ENCODE results near the gene TAS2R50. TPM values are rescaled to one million over a fixed set of nuclear protein-coding genes. Genes with fewer than 3 reads are reported as not detected.

Gene TAS2R50
- total RNA-seq, 2 donors from 2014 or later = 2.7 TPM; not detected in 1

GRCh38 chr12:10968765-10969456, 17.8 kb downstream of the TAS2R50 start:
- intact Hi-C loops (cut with DNase I) = no loop called here
- TF ChIP-seq CTCF (IDR thresholded peaks at IDR 0.05) (no peak), POLR2A (IDR thresholded peaks at IDR 0.05) (no peak), POLR2AphosphoS5 (IDR thresholded peaks at IDR 0.05) (no peak)
- no peak overlapping the region for H3K4me3 ChIP-seq
- no peaks in the 10 kb centered on the region for H3K27me3 ChIP-seq (replicated peaks; ENCODE audit: insufficient read depth)
- peak; percentile 35 for DNase-seq (ENCODE audit: low spot score)
- H3K9me3 ChIP-seq = no peaks in the 10 kb centered on the region
- H3K27ac ChIP-seq = no peak overlapping the region
- H3K36me3 ChIP-seq = no peaks in the 10 kb centered on the region
- no peaks in the 10 kb centered on the region for H3K4me1 ChIP-seq (replicated peaks)
- whole genome bisulfite sequencing = 76% methylated on average over 15 of the region's 15 CpGs

GRCh38 chr12:10967409-10967808, 19.3 kb downstream of the TAS2R50 start:
- TF ChIP-seq POLR2AphosphoS5 (IDR thresholded peaks at IDR 0.05) = no peak
- TF ChIP-seq POLR2A (IDR thresholded peaks at IDR 0.05) = no peak
- no peak for TF ChIP-seq CTCF (IDR thresholded peaks at IDR 0.05)
- no peaks in the 10 kb centered on the region for H3K4me1 ChIP-seq (replicated peaks)
- intact Hi-C loops (cut with DNase I) = no loop called here
- no peaks in the 10 kb centered on the region for H3K9me3 ChIP-seq
- 59% methylated on average over 2 of the region's 2 CpGs for WGBS
- H3K27ac ChIP-seq = no peak overlapping the region
- H3K4me3 ChIP-seq = no peak overlapping the region
- no peak for DNase-seq (ENCODE audit: low spot score)
- no peaks in the 10 kb centered on the region for H3K27me3 ChIP-seq (replicated peaks; ENCODE audit: insufficient read depth)
- H3K36me3 ChIP-seq = no peaks in the 10 kb centered on the region

GRCh38 chr12:10966314-10966713, 20.4 kb downstream of the TAS2R50 start:
- no peaks in the 10 kb centered on the region for H3K9me3 ChIP-seq
- no peaks in the 10 kb centered on the region for H3K27me3 ChIP-seq (replicated peaks; ENCODE audit: insufficient read depth)
- TF ChIP-seq CTCF (IDR thresholded peaks at IDR 0.05) (no peak), POLR2AphosphoS5 (IDR thresholded peaks at IDR 0.05) (no peak), POLR2A (IDR thresholded peaks at IDR 0.05) (no peak)
- H3K27ac ChIP-seq = no peak overlapping the region
- no peaks in the 10 kb centered on the region for H3K4me1 ChIP-seq (replicated peaks)
- intact Hi-C loops (cut with DNase I) = no loop called here
- no peak for DNase-seq (ENCODE audit: low spot score)
- H3K36me3 ChIP-seq = no peaks in the 10 kb centered on the region
- H3K4me3 ChIP-seq = no peak overlapping the region

- Histone ChIP-seq H3K36me3 (no peaks in the 10 kb centered on the region), H3K27me3 (replicated peaks; ENCODE audit: insufficient read depth) (no peaks in the 10 kb centered on the region), H3K27ac (no peak overlapping the region), H3K4me1 (replicated peaks) (no peaks in the 10 kb centered on the region), H3K9me3 (no peaks in the 10 kb centered on the region), H3K4me3 (no peak overlapping the region)
- intact Hi-C loops (cut with DNase I) = no loop called here
- 97% methylated on average over 1 of the region's 1 CpG for WGBS
- TF ChIP-seq POLR2AphosphoS5 (IDR thresholded peaks at IDR 0.05) (no peak), POLR2A (IDR thresholded peaks at IDR 0.05) (no peak)
- no peak for DNase-seq (ENCODE audit: low spot score)
These were observed 21.2 kb downstream of the TAS2R50 start for GRCh38 chr12:10965476-10965875.

GRCh38 chr12:10960211-10960610, 26.5 kb downstream of the TAS2R50 start:
- intact Hi-C loops (cut with DNase I) = no loop called here
- 67% methylated on average over 4 of the region's 4 CpGs for WGBS
- Histone ChIP-seq H3K27ac (no peak overlapping the region), H3K4me1 (replicated peaks) (no peaks in the 10 kb centered on the region), H3K27me3 (replicated peaks; ENCODE audit: insufficient read depth) (no peaks in the 10 kb centered on the region), H3K36me3 (no peaks in the 10 kb centered on the region), H3K9me3 (no peaks in the 10 kb centered on the region), H3K4me3 (no peak overlapping the region)
- TF ChIP-seq POLR2A (IDR thresholded peaks at IDR 0.05) (no peak), POLR2AphosphoS5 (IDR thresholded peaks at IDR 0.05) (no peak), CTCF (IDR thresholded peaks at IDR 0.05) (no peak)
- no peak for DNase-seq (ENCODE audit: low spot score)
